Peyer's patch (tissue), 4 donors: ENCODE measurements around the gene SORL1.

Source experiments
- POLR2A ChIP-seq, 2 donors: fragments of 450-650 bp; IDR thresholded peaks; one replicate each; pipeline ENCODE4 v1.5.1; 2017; ENCODE audit warnings: antibody characterized with exemption in 2 of 2, mild to moderate bottlenecking in 2 of 2, moderate library complexity in 2 of 2
- TF ChIP-seq, protein P1 (sequence below), 6 experiments: fragments of 450-650 bp in 4 of 6; fragments of 200-600 bp in 2 of 6; sonication (generic) in 1 of 6; IDR thresholded peaks; one replicate each; pipeline ENCODE4 v1.5.1; 2017 to 2019; ENCODE audit warnings: antibody characterized with exemption in 6 of 6, mild to moderate bottlenecking in 3 of 6, moderate library complexity in 1 of 6

DNA sequence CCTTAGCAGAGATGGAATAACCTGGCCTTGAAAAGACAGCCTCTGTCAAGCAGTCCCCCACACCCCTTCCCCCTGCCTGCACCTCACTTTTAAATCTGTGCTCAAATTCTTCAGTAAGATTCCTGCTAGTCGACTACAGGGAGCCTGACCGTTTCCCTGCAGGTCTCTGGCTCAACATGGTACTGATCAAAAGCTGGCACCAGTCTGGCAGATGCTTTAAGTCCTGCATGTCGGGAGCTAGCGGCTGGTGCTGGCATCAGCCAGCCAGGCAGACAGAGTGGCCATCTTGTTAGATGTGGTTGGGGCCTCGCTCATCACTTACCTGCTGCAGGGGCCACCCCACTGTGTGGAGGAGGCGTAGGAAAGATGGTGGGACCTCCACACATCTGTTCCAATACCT lies 205.0 kb downstream of the SORL1 start:
- TF ChIP-seq, protein P1, sequence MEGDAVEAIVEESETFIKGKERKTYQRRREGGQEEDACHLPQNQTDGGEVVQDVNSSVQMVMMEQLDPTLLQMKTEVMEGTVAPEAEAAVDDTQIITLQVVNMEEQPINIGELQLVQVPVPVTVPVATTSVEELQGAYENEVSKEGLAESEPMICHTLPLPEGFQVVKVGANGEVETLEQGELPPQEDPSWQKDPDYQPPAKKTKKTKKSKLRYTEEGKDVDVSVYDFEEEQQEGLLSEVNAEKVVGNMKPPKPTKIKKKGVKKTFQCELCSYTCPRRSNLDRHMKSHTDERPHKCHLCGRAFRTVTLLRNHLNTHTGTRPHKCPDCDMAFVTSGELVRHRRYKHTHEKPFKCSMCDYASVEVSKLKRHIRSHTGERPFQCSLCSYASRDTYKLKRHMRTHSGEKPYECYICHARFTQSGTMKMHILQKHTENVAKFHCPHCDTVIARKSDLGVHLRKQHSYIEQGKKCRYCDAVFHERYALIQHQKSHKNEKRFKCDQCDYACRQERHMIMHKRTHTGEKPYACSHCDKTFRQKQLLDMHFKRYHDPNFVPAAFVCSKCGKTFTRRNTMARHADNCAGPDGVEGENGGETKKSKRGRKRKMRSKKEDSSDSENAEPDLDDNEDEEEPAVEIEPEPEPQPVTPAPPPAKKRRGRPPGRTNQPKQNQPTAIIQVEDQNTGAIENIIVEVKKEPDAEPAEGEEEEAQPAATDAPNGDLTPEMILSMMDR (IDR thresholded peaks at IDR 0.05), result no peak
- TF ChIP-seq POLR2A (IDR thresholded peaks at IDR 0.05), result no peak
